HG03280 (cell line): ENCODE measurements around the gene CDK18.

Source experiments
- ATAC-seq: cut with Tn5 transposase; IDR thresholded peaks from one replicate; pipeline ENCODE4 v1.9.1; 2021; ENCODE audit warnings: mild to moderate bottlenecking, moderate library complexity; ENCODE audit not compliant: unreplicated experiment

Gene CDK18

DNA sequence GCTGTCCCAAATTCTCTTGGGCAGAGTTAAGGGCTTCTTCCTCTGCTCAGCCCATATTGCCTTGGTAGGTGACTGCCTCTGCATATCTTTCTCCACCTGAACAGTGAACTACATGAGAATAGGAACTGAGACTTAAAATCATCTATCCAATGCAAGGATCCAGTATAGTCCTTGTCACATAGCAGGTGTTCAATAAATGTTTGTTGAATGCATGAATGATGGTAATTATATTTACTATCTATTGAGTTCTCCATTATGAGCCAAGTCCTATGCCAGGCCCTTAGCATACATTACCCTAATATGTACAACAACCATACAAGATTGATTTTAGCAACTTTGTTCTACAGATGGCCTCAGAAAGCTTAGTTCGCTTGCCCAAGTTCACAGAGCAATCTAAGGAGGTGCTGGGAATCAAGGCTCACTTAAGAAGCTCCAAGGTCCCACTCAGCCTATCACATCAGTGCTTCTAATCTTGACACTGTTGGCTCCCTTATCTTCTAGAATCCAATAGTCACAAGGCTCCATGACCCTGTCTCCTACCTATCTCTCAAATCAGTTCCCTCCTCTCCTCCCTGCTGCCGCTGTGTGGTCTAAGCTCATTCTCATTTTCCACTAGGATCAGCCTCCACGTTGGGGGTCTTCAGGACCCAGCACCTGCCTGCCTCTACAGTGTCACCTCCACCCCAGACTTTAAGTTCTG is 2.2 kb upstream of the CDK18 start:
- no peak for ATAC-seq

DNA sequence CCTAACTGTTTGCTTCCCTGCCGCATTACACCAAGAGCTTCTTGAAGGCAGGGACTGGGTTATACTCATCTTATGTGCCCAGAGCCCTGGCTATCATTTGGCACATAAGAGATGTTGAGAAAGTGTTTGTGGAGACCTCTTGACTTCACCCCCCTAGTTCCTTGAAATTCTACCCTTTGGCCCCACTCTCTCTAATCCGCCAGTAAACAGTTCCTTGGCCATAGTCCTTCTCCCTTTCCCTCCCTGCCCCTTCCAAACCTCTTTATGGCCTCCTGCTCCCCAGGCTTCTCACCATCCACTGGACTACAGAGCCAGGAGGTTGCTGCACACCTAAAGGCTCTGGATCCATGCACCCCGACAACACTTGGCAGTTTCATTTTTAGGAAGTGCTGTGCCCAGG is 1.5 kb upstream of the CDK18 start:
- no peak for ATAC-seq

DNA sequence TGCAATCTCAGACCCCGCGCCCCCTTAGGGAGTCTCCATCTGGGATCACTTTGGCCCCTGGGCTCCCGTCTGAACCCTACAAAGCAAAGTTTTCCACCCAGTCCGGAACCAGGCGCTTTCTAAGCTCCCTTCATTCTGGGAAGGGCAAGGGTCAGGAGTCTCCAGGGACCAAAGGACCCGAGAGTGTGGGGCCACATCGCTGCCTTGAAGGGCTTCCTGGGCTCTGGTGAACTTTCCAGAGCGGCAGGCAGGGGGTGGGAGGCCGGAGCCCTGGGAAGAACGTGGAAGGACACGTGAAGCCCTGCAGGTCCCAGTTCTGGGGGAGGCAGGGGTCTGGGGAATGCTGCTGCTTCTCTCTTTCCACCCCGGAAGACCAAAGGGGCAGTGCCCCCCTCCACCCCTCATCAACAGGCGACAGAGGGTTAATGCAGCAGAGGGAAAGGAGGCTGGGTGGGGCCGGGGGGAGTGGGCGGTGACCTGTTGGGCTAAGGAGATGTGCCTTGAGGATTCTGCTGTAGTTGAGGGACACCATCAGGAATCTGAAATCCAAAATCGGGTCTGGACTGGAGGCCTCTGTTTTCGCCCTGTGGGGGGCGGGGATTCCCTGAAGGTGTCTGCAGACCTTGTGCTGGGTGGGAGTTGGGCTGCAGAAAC is 734 bp downstream of the CDK18 start:
- ATAC-seq, result no peak

DNA sequence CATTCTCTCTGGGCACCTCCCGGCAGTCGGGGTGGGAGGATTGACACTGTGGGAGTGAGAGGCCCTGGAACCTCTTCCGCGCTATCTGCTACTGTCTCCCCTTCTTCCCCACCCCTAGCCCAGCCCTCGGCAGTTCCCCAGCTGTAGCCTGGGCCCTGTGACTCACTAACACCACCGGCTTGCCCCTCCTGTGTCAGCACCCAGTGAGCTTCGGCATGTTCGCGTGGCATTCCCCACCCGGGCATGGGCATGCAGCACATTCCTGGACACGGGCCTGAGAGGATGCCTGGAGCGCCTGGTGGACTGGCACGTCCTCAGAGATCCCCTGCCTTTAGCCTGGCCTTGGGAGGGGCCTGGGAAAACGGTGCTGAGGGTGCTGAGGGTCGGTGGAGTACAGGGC is 1.3 kb downstream of the CDK18 start:
- no peak for ATAC-seq

DNA sequence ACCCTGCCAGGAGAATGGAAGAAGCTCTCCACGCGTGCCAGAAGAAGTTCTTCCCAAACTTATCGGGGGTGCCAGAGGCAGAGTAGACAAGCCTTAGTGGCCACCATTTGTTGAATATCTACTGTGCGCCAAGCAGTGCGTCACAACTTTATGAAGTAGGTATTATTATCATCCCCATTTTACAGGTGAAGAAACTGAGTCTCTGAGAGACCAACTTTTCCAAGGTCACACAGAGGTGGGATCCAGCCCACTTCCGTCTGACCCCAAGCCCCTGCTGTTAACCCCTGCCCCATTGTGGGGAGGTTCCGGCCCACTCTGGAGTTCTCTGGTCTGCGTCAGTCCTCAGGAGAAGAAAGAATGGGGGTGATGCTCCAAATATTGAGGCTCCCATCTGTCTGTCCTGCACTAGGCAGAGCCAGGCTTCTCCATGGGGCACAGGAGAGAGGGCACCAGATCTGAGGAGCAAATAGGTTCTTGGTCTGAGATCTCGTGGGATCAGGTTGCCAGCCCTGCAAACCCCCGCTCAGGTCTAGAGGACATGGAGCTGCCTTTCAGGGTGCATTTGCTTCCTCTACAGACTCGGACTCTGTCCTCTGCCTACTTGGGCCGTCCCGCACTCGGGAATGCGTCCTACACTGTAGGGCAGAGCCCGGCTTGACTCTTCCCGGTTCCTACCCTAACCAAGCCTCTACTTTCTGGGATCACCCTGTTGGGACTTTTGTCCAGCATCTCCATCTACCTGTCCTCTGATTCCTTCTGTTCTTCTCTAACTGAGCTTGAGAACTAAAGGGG is 2.1 kb downstream of the CDK18 start:
- no peak for ATAC-seq

DNA sequence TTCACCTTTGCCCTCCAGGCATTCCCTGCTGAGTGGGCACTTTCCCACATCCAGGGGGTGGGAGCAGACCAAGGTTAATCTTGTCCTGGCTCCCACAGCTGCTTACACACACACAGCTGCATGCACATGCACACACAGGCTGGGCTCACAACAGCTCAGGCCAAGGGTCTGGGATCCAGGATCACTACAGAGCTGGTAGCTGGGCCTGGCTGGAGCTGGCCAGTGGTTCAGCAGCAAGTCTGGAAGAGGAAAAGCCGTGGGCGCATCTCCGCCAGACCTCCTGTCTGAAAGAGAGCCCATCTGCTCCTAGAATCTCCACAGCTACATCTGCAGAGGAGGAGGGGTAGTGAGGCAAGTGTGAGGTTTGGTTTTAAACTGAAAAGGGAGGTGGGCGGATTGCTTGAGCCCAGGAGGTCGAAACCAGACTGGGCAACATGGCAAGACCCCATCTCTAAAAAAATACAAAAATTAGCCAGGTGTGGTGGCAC is 3.8 kb downstream of the CDK18 start:
- no peak for ATAC-seq

DNA sequence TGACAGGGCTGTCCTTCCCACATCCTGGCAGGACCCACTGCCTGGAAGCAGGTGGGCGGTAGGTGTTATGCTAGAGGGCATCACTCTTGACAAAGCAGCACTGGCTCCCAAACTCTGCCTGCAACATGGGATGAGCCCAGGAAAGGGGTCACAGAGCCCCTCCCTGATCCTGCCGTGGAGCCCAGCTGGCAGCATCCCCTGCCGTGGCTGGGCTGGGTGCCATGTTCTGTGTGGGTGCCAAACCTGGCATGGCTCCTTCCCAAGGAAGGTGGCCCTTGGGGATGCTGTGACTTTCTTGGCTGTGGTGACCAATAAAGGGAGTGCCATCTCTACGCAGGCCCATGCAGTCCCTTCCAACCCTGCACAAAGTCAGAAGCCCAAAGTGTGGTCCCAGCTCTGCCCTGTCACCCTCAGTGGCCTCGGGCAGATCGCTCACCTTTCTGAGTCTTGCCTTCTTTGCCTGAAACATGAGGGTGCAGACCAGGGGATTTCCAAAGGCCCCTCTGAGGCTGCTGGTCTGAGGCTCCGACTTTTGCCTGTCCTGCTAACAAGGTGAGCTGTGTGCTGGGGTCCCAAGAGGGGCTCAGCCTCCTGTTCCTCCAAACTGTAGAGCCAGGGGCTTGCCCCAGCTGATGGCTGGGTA is 6.0 kb downstream of the CDK18 start:
- no peak for ATAC-seq

DNA sequence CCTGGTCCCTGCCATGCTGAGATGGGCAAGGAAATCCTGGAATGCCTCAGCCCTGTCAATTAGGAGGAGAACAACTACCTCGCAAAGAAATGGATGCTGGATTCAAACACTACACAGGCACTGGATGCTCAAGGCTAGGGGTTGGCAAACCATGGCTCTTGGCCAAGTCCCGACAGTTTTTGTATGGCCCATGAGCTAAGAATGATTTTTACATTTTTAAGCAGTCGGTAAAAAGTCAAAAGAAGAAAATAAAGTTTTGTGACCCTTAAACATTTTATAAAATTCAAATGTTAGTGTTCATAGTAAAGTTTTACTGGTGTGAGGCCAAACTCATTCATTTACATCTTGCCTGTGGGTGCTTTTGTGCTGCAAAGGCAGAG is 6.5 kb downstream of the CDK18 start:
- ATAC-seq, result no peak

DNA sequence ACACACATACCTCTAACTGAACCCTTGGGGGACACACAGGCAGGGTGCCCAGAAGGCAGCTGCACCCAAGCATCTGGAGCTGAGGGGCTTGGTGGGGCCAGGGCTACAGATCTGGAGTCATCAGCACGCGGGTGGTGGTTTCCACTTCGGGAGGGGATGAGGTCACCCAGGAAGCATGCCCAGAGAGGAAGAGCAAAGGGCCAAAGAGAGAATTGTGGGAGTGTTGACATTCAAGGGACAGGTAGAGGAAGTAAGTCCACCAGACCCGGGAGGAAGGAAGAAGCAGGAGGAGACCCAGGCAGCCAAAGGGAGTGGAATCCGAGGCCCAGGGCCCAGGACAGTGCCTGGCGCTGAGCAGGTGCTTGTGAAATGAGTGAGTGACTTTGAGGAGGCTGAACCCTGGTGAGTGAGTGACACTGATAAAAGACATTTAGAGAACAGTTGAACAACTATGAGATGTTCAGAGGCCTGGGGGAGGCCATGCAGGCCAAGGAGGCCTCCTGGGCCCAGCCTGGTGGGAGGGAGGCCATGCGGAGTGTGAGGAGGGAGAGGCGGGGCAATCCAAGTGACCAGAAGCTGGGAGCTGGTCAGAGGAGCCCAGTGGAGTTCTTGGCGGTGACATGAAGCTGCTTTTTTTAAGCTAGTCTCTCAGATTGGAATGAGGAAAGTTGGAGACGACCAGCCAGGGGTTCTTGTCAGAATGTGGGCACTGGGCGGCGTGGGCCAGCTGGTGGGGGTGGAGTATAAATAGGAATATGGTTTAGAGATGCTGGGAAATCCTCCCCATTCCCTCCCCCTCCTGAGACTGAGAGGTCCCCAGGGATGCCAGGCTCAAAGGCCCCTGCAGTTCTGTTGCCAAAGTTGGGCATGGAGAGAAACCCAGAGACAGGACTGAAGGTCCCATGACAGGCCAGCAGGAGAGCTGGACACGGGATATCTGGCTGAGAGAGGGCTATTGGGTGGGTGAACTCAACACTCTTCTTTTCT is 7.9 kb downstream of the CDK18 start:
- ATAC-seq, result no peak

DNA sequence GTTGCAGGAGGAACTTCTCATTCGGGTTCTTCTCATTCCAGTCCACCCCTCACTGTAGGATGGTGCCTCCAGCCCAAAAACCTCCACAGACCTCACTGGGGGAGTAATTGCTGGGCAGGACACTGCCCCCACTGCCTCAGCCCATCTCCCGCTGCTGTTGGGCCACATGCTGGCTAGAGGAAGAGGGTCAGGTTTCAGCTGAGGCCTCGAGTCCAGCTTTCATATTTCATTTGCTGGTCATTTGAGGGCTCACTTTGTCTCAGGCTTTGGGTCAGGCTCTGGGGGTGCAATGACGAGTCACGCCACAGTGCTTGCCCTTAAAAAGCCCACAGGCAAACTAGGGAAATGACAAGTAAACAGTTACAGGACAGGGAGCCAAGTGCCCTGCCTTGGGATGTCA is 9.3 kb downstream of the CDK18 start:
- ATAC-seq, result no peak

DNA sequence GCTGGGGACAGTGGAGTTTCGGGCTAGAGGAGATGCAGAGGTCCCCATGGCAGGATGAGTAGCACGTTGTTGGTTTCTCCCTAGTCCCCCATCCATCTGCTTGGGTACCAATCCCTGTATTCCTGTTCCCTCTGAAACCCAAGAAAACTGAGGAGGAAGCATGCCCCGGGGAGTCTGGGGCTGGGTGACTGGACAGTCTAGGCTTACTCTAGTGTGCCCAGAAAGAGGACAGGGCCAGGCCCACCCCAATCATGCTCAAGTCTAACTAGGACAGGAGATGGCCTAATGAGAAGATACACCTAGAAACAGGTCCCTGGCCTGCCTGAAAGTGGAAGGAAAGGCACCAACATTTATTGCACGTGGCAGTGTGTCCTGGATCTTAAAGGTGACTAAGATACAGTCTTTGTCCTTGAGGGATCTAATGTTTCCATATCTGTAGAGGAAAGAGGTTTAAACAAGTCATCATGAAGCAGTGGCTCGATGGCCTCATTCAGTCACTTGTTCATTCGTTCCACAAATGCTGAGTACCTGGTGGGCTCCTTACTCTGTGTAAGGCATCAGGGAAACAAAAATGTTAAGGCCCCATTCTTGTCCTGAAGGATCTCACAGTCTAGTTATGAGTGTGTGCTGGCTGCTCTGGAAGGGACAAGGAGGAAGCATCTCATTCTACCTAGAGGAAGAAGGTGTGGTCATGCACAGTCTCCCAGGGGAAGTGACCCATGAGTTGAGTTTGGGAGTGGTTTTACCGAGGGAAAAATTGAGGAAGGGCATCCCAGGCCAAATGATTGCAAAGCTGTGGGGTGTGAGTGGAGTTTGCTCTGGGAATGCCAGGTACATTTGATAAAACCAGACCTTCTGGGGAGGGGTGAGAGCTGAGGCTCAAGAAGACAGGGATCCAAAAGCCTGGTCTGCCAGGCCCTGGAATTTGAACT is 10.0 kb downstream of the CDK18 start:
- no peak for ATAC-seq

DNA sequence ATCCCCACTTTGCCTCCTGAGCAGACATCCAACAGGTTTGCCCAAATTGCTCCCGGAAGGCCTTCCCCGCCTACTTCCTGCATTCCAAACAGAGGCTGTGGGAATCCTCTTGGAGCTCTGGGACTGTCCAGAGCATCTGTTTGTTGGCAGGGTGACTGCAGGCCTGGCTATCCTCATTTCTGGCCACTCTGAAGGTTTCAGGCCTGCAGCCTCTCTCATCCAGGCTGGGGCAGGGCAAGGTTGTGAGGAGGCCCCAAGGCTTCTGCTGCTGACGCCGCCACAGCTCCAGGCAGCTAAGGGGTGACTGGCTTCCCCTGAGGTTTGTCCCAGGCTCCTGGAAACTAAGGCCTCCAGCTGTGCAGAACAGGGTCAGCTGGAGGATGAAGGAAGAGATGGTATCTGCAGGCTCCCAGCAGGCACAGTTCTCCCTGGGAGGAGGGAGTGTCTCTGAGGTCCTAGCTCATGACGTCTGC is 11.3 kb downstream of the CDK18 start:
- ATAC-seq, result no peak

DNA sequence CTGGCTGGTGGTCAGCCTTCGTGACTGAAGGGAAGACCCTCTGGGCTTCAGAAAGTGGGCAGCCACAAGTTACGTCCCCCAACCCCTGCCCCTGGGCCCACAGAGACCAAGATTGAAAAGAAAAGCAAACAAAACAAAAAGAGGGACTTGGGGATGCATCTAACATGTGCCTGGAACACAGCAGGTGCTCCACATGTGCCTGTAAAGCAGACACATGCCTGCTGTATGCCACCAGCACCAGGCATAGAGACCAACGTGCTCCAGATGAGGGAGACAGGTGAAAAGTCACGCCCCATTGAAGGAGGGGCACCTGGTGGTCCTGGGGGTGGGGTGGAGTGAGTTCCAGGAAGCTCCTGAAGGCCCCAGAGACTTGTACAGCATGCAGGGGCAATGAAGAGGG is 11.9 kb downstream of the CDK18 start:
- no peak for ATAC-seq

DNA sequence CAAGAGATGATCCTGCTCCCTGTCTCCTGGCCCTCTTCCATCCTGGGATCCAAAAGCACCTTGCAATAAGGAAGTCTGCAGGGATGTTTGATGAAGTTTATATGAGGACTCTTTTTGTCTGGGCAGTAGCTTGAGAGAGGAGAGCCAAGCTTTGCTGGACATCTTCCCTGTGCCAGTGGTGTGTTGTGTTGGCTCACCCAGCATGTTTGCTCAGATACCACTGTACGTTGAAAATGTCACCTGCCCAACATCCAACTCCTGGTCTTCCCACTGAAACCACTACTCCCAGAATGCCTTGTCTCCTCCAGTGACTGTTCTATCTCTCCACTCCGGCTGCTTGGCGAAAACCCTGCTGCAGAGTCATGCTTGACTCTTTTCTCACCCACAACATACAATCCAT is 12.8 kb downstream of the CDK18 start:
- no peak for ATAC-seq

DNA sequence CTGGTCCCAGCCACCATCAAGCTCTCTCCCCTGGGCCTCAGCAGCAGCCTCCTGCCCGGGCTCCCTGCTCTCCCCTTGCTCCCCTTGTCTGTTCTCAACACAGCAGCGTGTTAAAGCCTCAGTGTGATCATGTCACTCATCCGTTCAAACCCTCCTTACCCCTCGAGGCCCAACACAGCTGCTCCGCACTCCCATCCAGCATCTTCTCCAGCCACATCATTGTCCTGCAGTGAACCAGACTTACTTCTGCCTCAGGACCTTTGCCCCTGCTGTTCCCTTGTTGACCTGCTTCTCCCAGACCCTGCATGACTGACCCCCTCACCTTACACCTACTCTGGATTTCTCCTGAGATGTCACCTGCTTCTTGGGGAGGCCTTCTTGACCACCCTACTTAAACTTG is 13.3 kb downstream of the CDK18 start:
- ATAC-seq, result no peak

DNA sequence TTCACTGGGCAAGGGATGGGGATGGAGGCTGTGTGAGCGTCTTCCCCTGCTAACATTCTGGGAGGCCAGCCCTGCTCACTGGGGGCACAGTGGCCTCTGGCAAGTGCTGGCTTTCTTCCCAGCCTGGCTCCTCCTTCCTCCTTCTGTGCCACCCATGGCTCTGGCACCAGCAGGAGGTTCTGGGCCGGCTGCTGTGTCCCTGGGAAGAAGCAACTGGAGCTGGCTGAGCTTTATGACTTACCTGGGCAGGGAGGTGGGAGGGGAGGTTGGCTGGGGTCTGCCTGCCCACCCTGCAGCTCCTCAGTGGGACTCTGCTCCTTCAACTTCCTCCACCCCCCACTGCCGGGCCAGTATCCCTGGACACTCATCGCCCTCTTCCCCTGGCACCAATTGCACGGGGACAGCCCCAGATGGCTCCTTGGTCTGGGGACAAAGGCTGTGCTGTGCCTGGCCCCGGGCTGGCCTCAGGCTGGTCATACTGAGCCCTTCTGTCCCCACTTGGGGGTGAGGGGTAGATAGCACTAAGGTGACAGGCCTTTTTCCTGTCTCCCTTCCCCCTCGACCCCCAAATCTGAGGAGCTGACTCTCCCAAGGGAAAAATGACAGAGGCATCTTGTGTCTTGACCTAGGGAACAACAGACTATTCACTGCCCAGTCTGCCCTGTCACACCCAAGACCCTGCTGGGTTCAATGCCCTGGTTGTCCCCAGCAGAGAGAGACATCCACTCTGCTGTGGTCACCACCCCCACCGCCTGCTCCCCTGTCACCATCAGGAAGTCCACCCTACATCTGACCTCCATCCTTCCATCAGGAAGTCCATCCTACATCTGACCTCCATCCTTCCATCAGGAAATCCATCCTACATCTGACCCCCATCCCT is 14.4 kb downstream of the CDK18 start:
- no peak for ATAC-seq

DNA sequence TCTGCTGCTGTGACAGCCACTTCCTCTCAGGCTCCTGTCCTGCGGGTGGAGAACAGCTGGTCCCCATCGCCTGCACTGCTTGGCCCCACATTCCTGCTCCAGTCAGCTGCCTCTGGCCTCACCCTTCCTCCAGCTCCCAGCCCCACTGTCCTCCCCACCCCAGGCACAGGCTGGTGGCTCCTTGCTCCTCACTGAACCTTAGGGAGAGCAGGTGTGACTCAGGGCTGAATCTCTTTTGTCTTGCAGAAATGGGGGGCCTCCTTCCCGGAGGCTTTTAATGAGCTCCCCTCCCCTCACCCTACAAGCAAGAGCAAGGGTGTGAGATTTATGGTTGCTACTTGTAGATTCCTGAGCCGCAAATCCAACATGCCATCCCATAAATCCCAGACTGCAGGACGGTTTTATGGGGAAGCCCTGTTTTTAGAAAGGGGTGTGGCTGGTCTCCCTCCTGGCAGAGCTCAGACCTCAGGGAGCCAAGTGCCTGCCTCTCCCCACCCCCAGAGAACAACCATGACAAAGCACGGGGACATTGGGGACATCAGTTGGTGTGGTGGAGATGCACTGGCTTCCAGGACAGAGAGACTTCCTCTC is 15.2 kb downstream of the CDK18 start:
- ATAC-seq, result no peak

DNA sequence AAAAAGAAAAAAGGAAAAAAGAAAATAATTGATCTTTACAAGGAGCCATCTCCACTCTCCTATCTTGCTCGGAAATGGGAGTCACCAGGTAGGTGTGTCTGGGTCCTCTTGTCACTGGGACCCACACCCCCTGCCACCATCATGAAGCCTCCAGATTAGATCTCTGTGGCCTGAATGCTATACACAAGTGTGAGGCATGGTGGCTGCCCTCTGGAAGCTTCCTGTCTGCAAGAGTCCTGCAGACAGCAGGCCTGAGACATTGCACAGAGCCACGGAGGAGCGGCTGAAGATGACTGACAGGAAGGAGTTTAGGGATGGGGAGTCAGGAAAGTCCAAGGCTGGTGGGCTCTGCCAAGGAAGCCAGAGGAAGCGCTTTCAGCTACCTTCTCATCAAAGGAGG is 16.2 kb downstream of the CDK18 start:
- ATAC-seq, result no peak
